ENCODE results near the gene PRMT2.

The PRMT2 gene

GRCh38 chr21:46635324-46636180 lies at the start of gene PRMT2:
TSS of gene PRMT2 (plus strand) at chr21:46635674. CDS start at chr21:46636952, 1,278 bp downstream.
- no peak for FAIRE-seq

GRCh38 chr21:46594276-46594675 lies 41.2 kb upstream of the PRMT2 start:
- no peak for FAIRE-seq

More at GRCh38 chr21:46635324-46636180, at the start of gene PRMT2:
- peak; percentile 93 for DNase-seq (ENCODE audit: low spot score)

DNA sequence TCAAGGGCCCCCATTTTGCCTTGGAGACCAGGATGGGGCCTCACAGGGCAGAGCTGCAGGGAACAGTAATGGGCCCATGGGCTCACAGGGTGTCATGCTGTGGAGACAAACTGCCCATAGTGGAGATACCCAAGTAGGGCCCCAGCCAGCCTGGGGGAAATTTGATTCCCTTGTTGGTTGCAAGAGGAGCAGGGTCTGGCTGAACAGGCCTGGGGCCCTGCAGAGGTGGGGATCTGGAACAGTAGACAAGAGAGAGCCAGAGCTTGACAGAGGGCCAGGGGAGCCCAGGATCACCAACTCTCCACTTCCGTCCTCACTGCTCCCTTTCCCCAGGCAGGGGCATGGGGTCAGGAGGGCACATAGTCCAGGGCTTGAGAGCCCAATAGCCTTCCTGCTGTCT lies 39.3 kb upstream of the PRMT2 start:
- no peak for FAIRE-seq
- no peak for DNase-seq (ENCODE audit: low spot score)

More at GRCh38 chr21:46594276-46594675, 41.2 kb upstream of the PRMT2 start:
- DNase-seq (ENCODE audit: low spot score): no peak

DNA sequence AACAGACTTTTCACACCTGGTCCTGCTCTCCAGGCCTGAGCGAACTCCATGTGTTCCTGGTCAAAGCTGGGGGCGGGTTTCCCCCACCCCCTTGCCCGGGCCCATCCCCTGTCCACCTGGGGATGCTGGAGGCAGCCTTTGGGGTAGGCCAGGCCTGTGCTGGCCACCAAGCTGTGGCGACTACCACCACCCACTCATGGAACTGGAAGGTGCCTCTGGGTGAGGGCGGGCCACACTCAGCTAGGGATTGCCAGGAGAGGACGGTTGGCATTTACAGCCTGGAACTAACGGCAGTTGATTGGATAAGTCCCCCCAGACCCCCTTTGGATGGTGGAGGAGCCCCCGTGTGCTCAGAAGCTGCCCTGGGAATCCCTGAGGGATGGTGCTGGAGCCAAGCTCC lies 38.4 kb upstream of the PRMT2 start:
- DNase-seq (ENCODE audit: low spot score) (no peak), FAIRE-seq (no peak)

- DNase-seq (ENCODE audit: low spot score): no peak
- no peak for FAIRE-seq
Observed at GRCh38 chr21:46597896-46598343, 37.6 kb upstream of the PRMT2 start.

- no peak for FAIRE-seq
- DNase-seq (ENCODE audit: low spot score): peak; percentile 55
Observed at GRCh38 chr21:46598581-46599572, 36.6 kb upstream of the PRMT2 start.

GRCh38 chr21:46600305-46600704 lies 35.2 kb upstream of the PRMT2 start:
- DNase-seq (ENCODE audit: low spot score): no peak
- FAIRE-seq: no peak

DNA sequence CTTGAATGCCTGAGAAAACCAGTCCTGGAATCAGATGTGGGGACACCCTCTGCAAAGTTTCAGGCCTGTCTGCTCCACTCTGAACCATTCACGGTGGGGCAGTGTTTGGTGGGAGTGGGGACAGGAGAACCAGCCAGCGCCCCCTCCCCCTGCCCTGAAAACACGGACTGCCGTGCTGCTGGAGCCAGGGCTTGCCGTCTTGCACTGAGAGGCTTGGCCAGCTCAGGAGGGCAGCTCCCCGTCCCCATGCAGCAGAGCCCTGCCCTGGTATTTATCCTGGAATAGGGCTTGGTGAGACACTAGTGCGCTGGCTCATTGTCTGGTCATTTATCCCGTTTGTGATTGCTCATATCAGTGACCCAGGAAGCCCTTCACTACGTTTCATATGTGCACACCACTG lies 34.5 kb upstream of the PRMT2 start:
- no peak for DNase-seq (ENCODE audit: low spot score)

DNA sequence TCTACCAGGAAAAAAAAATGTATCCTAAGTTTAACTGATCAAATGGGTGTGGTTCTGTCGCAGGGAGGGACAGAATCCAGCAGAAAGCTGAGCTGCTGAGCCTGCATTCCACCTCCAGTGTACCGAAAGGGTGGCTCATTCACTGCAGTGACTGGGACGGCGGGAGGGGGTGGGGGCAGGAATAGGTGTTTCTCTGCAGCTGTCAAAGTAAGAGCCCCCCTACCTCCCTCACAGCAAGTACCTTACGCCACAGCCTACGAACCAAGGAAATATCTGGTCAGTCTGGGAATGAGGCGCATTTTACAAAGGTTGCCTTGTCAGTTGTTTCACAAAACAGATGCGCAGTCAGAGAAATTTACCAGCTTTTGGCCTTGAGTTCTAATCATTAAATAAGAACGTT lies 32.2 kb upstream of the PRMT2 start:
- no peak for DNase-seq (ENCODE audit: low spot score)
- FAIRE-seq: no peak

More for the DNA sequence above, 34.5 kb upstream of the PRMT2 start:
- no peak for FAIRE-seq

DNA sequence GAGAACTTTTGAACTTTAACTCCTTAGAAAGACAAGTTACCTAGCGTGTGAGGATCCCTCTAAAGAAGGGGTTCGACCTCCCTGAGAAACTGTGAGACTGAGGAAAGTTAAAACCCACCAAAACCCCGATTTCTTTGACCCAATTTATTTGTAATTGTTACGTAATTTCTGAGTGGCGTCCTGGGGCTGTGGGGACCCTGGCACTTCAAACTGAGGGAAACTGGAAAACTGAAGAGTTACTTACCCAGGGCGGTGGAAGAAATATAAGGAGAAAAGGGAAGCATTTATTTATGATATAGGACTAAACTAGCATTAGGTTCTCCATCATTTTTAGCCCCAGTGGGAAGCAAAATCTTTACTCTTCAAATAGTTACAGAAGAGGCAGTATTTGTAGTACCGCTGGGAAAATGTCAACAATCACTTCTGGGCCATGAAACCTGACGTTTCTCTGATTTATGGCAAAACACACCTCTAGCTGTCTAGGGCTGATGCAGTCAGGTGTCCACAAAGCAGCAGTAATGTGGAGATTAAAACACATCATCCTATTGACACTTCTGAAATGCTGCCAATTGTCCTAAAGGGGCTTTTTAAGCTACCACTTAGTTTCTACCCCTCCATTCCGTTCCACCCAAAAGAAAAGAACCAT lies 31.0 kb upstream of the PRMT2 start:
- FAIRE-seq (no peak), DNase-seq (ENCODE audit: low spot score) (no peak)

GRCh38 chr21:46604975-46605766 lies 30.3 kb upstream of the PRMT2 start, which contains the start of gene S100B:
TSS of gene S100B (minus strand) at chr21:46605082. CDS start at chr21:46602415, 2,667 bp downstream.
- no peak for FAIRE-seq
- DNase-seq (ENCODE audit: low spot score): no peak

GRCh38 chr21:46605767-46606426 lies 29.6 kb upstream of the PRMT2 start:
- DNase-seq (ENCODE audit: low spot score): no peak
- no peak for FAIRE-seq

GRCh38 chr21:46606427-46606813 lies 29.1 kb upstream of the PRMT2 start:
- FAIRE-seq: no peak
- DNase-seq (ENCODE audit: low spot score): no peak

DNA sequence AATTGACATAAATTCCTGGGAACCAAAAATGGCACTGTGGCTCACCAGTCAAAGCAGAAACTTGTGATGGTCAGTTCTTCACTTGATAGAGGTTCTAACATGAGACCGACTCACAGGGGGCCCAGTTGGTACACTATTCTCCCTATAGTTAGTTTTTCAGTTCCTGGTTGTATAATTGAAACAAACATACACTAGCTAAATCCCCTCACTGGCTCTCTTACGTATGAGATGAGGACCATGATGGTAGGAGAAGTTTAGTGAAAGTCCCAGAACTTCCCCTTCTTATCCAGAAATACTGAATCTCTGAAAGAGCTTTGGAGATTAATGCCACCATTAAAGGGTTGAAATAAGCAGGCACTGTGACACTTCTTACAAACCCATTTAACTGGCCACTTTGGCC lies 27.8 kb upstream of the PRMT2 start:
- FAIRE-seq (no peak), DNase-seq (ENCODE audit: low spot score) (no peak)

DNA sequence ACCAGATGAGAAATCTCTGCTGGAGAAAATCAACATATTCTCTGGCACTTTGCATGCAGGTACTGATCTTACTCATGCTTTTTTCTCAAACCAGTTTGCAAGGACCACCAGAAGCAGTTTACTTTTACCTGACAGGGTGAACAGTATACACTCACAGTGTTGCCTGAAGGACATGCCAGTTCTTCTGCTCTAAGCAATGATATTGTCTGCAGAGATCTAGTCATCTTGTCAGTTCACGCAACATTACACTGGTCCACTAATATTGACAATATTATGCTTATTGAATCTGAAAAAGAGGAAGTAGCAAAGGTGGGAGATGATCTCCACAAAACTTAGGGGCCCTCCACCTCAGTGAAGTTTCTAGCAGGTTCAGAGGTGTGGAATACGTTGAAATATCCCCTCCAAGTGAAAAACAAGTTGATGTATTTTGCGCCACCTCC lies 26.8 kb upstream of the PRMT2 start:
- no peak for DNase-seq (ENCODE audit: low spot score)
- FAIRE-seq: no peak

DNA sequence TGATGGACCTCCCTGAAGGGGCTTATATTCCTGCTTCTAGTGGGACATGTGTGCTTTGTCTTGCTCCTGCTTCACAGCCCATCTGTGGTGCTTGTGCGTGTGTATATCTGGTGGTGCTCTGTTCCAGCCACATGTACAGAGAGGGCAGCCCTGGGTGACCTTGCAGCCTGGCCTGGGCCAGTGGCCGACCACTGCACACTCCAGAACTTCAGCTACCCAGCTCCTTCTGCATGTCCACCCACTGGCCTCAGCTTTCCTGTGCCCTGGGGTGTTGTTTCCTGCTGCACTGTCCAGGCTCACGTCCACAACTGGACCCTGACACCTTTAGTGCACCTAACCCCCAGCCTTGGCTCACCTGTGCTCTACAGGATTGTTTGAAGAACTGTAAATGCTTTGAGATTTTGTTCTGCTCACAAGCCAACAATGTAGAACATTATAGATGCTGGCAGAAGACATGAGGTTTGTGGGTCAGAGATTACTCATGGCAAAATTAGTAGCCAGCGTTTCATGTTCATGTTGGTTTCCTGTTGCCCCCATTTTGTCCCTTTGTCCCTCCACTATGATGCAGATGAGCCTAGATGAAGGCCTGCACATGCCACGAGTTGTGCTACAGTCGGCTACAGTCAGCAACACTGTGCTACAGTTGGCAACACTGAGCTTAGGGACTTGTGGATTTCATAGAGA lies 25.3 kb upstream of the PRMT2 start:
- DNase-seq (ENCODE audit: low spot score) (no peak), FAIRE-seq (no peak)

DNA sequence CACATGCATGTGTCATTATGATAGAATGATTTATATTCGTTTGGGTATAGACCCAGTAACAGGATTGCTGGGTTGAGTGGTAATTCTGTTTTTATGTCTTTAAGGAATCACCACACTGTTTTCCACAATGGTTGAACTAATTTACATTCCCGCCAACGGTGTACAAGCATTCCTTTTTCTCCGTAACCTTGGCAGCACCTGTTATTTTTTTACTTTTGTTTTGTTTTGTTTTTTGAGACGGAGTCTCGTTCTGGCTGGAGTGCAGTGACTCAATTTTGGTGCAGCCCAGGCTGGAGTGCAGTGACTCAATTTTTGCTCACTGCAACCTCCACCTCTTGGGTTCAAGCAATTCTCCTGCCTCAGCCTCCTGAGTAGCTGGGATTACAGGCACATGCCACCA lies 22.1 kb upstream of the PRMT2 start:
- FAIRE-seq: no peak
- no peak for DNase-seq (ENCODE audit: low spot score)

GRCh38 chr21:46616050-46616449 lies 19.4 kb upstream of the PRMT2 start:
- DNase-seq (ENCODE audit: low spot score) (no peak), FAIRE-seq (no peak)

GRCh38 chr21:46616656-46617055 lies 18.8 kb upstream of the PRMT2 start:
- no peak for FAIRE-seq
- no peak for DNase-seq (ENCODE audit: low spot score)

Data from RCC 7860 (cell line).